ENCODE measurements around the gene BMP7.

Gene BMP7

GRCh38 chr20:57145089-57145631 lies 121.3 kb downstream of the BMP7 start:
- no peak for DNase-seq (ENCODE audit: low spot score)

GRCh38 chr20:57143173-57143572 lies 123.3 kb downstream of the BMP7 start:
- no peak for DNase-seq (ENCODE audit: low spot score)

GRCh38 chr20:57142667-57143066 lies 123.8 kb downstream of the BMP7 start:
- no peak for DNase-seq (ENCODE audit: low spot score)

DNA sequence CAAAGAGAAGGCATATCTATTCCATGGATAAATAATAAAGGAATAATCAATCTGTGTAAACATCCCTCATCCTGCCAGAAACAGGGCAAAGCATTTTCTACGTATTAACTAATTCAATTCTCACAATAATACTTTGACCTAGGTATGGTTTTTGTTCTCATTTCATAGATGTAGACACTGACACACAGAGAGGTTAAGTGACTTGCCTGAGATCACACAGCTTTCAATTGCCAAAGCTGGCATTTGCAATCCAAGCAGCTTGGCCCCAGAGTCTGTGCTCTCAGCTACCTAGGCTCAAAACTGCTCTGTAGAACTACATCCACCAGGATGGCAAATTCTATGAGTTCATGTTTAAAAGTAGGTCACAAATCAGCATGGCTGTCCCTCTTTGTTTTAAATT lies 124.9 kb downstream of the BMP7 start:
- no peak for DNase-seq (ENCODE audit: low spot score)

- DNase-seq (ENCODE audit: low spot score) = no peak
Observed at GRCh38 chr20:57140416-57140965, 126.0 kb downstream of the BMP7 start.

- DNase-seq (ENCODE audit: low spot score) = no peak
Observed at GRCh38 chr20:57139342-57140093, 126.9 kb downstream of the BMP7 start.

- DNase-seq (ENCODE audit: low spot score) = no peak
Observed at GRCh38 chr20:57138198-57138995, 128.0 kb downstream of the BMP7 start.

- no peak for DNase-seq (ENCODE audit: low spot score)
Observed at GRCh38 chr20:57137676-57138075, 128.8 kb downstream of the BMP7 start.

DNA sequence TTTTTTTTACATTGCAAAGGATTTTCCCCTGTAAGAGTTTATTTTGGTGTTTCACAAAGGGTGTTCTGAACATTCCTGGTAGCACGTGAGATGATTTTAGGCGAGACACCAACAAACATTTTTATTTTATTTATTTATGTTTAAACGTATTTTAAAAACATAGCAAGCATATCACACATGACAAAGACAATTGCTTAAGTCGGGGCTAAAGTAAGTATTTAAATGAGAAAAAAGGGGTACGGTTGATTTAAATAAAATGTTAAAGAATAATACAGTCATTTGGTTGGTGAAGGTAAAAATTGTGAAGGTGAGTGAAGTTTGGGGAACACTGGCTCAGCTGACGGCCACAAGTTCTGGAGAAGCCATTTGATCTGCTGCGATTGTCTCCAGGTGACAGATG lies 129.7 kb downstream of the BMP7 start:
- no peak for DNase-seq (ENCODE audit: low spot score)

DNA sequence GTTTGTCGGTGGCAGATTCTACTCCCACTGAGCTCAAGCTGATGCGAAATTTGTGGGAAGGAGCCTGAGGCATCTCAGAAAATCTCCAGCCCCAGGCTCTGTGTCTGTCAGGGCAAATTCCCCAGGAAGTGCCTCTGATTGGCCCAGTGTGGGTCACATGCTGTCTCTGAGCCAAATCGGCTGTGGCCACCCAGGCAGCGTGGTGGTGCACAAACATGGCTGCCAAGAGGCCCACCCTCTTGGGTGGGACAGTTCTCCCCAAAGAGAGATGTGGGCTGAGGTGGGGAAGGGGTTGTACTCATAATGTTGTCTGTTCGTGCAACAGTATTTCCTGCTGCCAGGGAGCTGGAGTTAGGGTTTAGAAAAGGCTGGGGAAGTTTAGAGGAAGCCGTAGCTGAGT lies 130.6 kb downstream of the BMP7 start:
- no peak for DNase-seq (ENCODE audit: low spot score)

DNA sequence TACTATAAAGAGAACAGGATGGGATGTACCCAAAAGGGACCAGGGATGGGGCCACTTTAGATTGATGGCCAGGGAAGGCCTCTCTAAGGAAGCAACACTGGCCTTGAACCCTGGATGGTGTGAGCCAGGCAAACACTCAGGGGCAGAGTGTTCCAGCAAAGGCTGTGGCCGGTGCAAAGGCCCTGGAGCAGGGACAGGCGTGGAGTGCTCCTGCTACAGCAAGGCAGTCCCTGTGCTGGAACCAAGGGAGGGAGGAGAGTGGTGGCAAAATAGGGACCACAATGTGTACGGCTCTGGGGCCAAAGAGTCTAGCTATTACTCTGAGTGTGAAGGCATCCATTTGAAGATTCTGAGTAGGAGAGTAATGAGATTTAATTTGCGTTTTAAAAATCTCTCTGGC lies 131.6 kb downstream of the BMP7 start:
- DNase-seq (ENCODE audit: low spot score) = no peak

DNA sequence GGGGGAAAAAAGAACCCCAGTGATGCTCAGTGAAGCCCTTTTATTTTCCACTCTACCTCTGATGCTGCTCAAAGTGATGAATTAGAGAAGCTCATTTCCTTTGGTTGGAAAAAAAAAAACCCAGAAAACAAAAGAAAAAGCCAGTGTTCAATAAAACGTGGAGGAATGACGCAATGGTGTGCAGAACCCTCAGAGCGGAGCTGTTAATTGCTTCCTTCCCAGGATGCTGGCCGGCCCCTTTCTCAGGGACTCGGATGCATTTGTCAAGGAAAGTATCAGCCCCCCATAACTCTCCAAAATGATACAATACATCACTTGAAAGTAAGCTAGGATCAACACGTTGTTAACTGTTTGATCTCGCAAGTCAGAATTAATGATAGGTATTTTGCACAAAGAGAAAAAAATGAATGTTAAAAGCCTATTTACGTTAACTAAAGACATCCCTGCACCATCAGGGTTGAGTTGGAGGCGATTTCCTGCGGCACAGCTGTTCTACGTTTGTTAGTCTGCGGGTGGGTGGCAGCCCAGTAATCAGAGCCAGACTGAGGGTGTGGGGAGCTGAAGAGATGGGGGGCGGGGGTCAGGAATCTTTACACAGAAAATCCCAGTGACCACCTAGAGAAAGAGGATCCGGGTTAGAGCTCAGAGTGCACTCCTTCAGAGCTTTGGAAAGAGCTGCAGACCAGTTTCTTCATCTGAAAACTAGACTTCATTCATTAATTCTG lies 132.4 kb downstream of the BMP7 start:
- no peak for DNase-seq (ENCODE audit: low spot score)

DNA sequence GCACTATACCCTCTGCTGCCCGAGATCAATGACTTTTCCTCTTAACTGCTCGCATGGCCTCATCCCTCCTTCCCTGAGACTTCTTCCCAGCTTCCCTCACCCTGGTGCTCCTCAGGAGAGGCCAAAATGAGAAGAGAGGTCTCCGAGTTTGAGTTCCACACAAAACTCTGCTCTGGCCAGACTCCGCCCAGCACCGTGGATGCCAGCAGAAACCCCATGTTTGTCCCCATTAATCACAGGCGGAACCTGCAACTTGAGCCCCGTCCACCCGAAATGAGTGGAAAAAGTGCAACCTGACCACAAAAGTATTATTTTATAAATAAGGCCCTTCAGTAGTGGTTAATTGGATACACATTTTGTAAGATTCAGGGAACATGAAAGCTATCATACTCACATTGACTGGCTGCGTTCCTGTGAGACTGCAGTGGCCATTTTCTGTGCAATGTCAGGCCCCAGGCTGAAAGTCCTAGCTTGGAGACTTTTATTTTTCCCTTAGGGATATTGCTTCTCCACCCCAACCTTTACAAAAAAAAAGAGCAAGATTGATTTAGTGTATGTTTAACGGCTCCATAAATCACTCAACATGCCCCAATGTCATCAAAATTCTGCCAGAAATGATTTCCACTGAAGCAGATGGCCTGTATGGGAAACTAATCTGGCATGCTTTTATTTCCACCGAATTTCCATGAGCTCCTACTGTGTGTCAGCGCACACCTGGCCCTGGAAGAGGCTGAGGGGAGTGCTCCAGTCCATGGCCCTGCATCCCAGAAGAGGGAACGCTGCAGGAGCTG lies 134.6 kb downstream of the BMP7 start:
- no peak for DNase-seq (ENCODE audit: low spot score)

DNA sequence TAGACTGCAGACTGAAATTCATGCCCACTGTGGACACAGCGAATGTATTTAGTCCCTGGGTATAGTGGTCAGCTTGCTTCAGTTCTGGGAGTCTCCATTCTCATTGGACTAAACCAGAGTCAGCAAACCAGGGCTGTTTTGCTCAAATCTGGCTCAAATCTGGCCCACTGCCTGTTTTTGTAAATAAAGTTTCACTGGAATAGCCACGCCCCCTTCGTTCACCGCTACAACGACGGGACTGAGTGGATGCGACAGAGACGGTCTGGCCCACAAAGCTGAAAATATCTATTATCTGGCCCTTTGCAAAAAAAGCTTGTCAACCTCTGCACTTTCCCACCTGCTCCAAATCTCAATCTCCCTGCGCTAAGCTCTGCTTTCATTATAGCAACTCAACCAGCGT lies 135.4 kb downstream of the BMP7 start:
- no peak for DNase-seq (ENCODE audit: low spot score)

DNA sequence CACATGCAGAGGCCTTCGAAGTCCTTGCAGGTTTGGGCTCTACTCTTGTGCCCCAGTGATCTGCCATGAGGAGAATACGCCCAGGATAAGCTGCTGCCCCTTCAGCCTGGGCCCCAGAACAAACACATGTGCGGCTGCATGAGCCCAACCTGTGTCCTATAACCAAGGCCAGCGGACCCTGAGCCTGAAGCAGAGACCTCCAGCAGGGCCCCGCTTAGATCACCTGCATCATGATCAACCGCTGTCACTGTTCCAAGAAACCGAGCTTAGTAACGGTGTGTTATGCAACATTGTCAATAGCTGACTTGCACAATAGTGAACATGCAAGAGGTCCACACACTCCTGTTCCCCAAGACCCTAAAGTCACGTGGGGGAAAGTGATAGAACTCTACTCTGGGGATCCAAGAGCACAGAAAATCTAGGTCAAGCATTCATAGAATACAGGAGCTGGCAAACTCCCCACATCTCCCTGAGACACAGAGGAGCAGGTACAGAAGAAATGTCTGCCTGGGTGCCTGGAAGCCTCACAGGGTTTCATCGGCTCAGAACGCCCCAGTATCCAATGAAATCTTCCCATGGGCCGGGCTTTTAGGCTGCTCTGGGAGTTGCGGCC lies 136.2 kb downstream of the BMP7 start:
- no peak for DNase-seq (ENCODE audit: low spot score)

DNA sequence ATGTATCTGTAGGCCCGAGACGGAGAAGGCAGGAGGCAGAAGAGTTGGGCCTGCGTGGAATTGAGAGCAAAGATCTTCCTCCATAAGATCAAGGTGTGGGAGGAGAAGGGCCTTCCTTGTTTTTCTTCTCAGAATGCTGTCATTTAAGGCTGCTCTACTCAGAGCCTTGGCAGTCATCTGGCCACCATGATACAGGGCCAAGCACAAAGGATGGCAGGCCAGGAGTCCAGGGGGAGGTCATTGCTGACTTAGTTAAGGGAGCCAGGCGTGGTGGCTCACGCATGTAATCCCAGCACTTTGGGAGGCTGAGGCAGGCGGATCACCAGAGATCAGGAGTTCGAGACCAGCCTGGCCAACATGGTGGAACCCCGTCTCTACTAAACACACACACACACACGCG lies 137.1 kb downstream of the BMP7 start:
- DNase-seq (ENCODE audit: low spot score) = no peak

DNA sequence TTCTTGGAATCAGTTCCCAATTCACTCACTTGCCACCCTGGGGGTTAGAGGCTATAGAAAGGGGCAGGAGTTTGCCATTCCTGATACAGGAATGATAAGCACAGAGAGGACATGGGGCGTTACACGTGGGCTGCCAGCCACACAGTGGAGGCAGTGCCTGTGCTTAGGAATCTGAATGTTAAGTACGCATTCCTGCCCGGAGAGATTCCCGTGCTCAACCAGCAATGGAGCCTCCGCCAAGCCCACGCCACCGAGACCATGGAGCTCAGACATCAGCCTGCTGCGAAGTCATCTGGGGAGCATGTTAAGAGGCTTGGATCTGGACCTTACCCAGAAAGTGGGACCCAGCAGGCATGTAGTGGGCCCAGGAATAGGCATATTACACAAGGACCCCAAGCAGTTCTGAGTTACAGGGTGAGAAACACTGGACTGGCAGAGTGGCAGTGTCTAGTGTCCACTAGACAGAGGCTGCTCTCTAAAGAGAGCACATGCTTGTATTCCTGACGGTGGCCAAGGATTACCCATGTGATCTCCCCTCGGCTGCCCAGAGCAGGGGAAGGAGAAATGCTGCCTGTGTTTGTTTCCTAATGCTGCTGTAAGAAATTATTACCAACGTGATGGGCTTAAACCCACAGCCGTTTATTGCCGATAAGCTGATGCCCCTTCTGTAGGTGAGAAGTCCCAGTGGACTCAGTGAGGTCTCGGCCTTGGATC lies 138.2 kb downstream of the BMP7 start:
- DNase-seq (ENCODE audit: low spot score) = no peak

- DNase-seq (ENCODE audit: low spot score) = no peak
Observed at GRCh38 chr20:57126481-57127092, 139.9 kb downstream of the BMP7 start.

DNA sequence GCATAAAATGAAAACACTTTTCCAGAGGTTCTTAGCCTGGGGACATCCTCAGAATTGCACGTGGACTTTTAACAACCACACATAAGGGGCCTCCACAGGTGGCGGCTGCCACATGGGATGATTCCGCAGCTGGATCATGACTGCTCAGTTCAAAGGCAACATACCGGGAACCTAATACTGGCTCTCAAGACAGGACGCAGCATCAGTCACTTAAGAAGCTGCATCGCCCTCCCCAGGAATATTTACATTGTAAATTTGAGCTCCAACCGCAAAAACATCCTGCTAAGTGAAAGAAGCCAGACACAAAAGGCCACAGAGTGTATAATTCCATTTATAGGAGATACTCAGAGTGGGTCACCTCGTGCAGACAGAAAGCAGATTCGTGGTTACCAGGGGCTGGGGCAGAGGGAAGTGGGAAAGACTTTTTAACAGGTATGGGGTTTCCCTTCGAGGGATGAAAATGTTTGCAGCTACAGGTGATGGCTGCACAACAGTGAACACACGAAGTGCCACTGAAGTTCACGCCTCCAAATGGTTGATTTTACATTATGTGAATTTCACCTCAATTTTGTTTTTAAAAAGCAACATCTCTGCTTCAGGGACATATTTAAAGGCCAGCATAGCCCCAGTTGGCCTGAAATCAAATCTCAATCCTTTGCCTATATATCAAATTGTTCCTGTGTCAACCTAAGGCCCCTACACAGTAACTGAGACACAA lies 141.5 kb downstream of the BMP7 start:
- no peak for DNase-seq (ENCODE audit: low spot score)

All from CD4-positive, alpha-beta T cell treated with Interleukin-6 at 100 ng/mL for 8 hours (primary cell).